ENCODE measurements around the gene MARK2. TPM values are rescaled to one million over a fixed set of nuclear protein-coding genes. Genes with fewer than 3 reads are reported as not detected.

Gene MARK2
- total RNA-seq, 1 experiment from 2014 or later, result 39.8 TPM

GRCh38 chr11:63831326-63831725 is 7.6 kb upstream of the MARK2 start:
- H4K20me1 ChIP-seq (ENCODE audit: insufficient read depth), result no peaks in the 10 kb centered on the region
- H3K27me3 ChIP-seq (ENCODE audit: insufficient read depth, low read length), result no peaks in the 10 kb centered on the region
- DNase-seq (ENCODE audit: low read depth, low spot score) (no peak), ATAC-seq (no peak)
- no TSS peak for BruUV-seq (replicated peaks)
- no peak overlapping the region for H3K27ac ChIP-seq (ENCODE audit: low read depth, low read length)
- H3K36me3 ChIP-seq (ENCODE audit: control insufficient read depth in 1 of 2, insufficient read depth in 2 of 2, low read length in 2 of 2), result peaks cover 0 to 2% of the 10 kb centered on the region in 2 experiments; a peak in 2 of 4 replicates
- no peak overlapping the region for H3K4me3 ChIP-seq (replicated peaks in 1 of 2; ENCODE audit: low read depth in 1 of 2, low read length in 2 of 2)
- peaks cover 9 to 19% of the 10 kb centered on the region in 2 experiments; a peak in 3 of 4 replicates for H3K4me1 ChIP-seq (ENCODE audit: control insufficient read depth in 1 of 2, insufficient read depth in 2 of 2, low read length in 2 of 2)
- CTCF ChIA-PET, result no interaction called here
- POLR2A ChIA-PET, result interaction anchor here (0.7 kb wide), 1 partner anchor 19 kb away, joined by 3 read pairs; no protein-coding TSS in a partner anchor
- no peaks in the 10 kb centered on the region for H3K79me2 ChIP-seq (ENCODE audit: insufficient read depth, low read length)
- H3K4me2 ChIP-seq (ENCODE audit: low read length), result no peak overlapping the region
- no peaks in the 10 kb centered on the region for H3K9me2 ChIP-seq (ENCODE audit: insufficient read depth)
- no peak overlapping the region for H2AFZ ChIP-seq (ENCODE audit: low read depth, low read length, poor library complexity, severe bottlenecking)
- intact Hi-C loops (cut with micrococcal nuclease), result loop anchor here (10.0 kb wide), 1 partner anchor 357 kb away; no protein-coding TSS in a partner anchor
- H3K9me3 ChIP-seq (ENCODE audit: control insufficient read depth in 1 of 2, insufficient read depth in 1 of 2, low read depth in 1 of 2, low read length in 2 of 2), result no peaks in the 10 kb centered on the region
- H3K9ac ChIP-seq (ENCODE audit: low read length), result no peak overlapping the region
- RAD21 ChIA-PET (ENCODE audit: low non-redundant PET in 1 of 2, low total read pairs in 2 of 2, uncharacterized antibody in 2 of 2, unreplicated experiment in 2 of 2), result no interaction called here
- no peak for TF ChIP-seq ZNF274 (IDR thresholded peaks at IDR 0.05; ENCODE audit: low read depth, low read length)
- TF ChIP-seq ZBTB33 (IDR thresholded peaks at IDR 0.05; ENCODE audit: extremely low read depth, insufficient replicate concordance, low read length), result no peak
- no peak for TF ChIP-seq SP1 (IDR thresholded peaks at IDR 0.05; ENCODE audit: low read depth)
- TF ChIP-seq EZH2 (IDR thresholded peaks at IDR 0.05), result no peak
- no peak for TF ChIP-seq POLR2A (IDR thresholded peaks at IDR 0.05; ENCODE audit: borderline replicate concordance, extremely low read depth, insufficient read depth, insufficient read length)
- TF ChIP-seq JUND (IDR thresholded peaks at IDR 0.05), result no peak

- H3K9me2 ChIP-seq (ENCODE audit: insufficient read depth), result no peaks in the 10 kb centered on the region
- no peaks in the 10 kb centered on the region for H4K20me1 ChIP-seq (ENCODE audit: insufficient read depth)
- DNase-seq (ENCODE audit: low read depth, low spot score) (no peak), ATAC-seq (no peak)
- no peak overlapping the region for H3K27ac ChIP-seq (ENCODE audit: low read depth, low read length)
- POLR2A ChIA-PET, result interaction anchor here (0.7 kb wide), 1 partner anchor 66 kb away, joined by 5 read pairs; no protein-coding TSS in a partner anchor
- RAD21 ChIA-PET (ENCODE audit: low non-redundant PET in 1 of 2, low total read pairs in 2 of 2, uncharacterized antibody in 2 of 2, unreplicated experiment in 2 of 2), result no interaction called here
- BruUV-seq (replicated peaks), result no TSS peak
- CTCF ChIA-PET, result interaction anchor here (0.7 kb wide), 1 partner anchor 10 kb away, joined by 3 read pairs; no protein-coding TSS in a partner anchor
- no peaks in the 10 kb centered on the region for H3K9me3 ChIP-seq (ENCODE audit: control insufficient read depth in 1 of 2, insufficient read depth in 1 of 2, low read depth in 1 of 2, low read length in 2 of 2)
- no peak overlapping the region for H2AFZ ChIP-seq (ENCODE audit: low read depth, low read length, poor library complexity, severe bottlenecking)
- TF ChIP-seq POLR2AphosphoS5 (IDR thresholded peaks at IDR 0.05; ENCODE audit: low read depth, low read length) (no peak), EGR1 (IDR thresholded peaks at IDR 0.05; ENCODE audit: low read depth) (no peak), CBX3 (IDR thresholded peaks at IDR 0.05; ENCODE audit: low read depth) (no peak), YY1 (IDR thresholded peaks at IDR 0.05; ENCODE audit: extremely low read depth, insufficient replicate concordance, low read depth, low read length) (no peak), ZFX (IDR thresholded peaks at IDR 0.05) (no peak), TCF7L2 (IDR thresholded peaks at IDR 0.05; ENCODE audit: borderline replicate concordance, extremely low read depth, insufficient read depth, insufficient read length) (no peak), SP1 (IDR thresholded peaks at IDR 0.05; ENCODE audit: low read depth) (no peak), JUND (IDR thresholded peaks at IDR 0.05) (no peak), EZH2 (IDR thresholded peaks at IDR 0.05) (no peak), ZNF274 (IDR thresholded peaks at IDR 0.05; ENCODE audit: low read depth, low read length) (no peak), FOSL1 (IDR thresholded peaks at IDR 0.05; ENCODE audit: low read depth) (no peak), RAD21 (IDR thresholded peaks at IDR 0.05; ENCODE audit: low read depth) (no peak), ELF1 (IDR thresholded peaks at IDR 0.05; ENCODE audit: borderline replicate concordance, low read depth) (no peak)
- H3K27me3 ChIP-seq (ENCODE audit: insufficient read depth, low read length), result no peaks in the 10 kb centered on the region
- no peaks in the 10 kb centered on the region for H3K79me2 ChIP-seq (ENCODE audit: insufficient read depth, low read length)
- H3K4me2 ChIP-seq (ENCODE audit: low read length), result no peak overlapping the region
- intact Hi-C loops (cut with micrococcal nuclease), result loop anchor here (10.0 kb wide), 1 partner anchor 358 kb away; no protein-coding TSS in a partner anchor
- H3K4me3 ChIP-seq (replicated peaks in 1 of 2; ENCODE audit: low read depth in 1 of 2, low read length in 2 of 2), result no peak overlapping the region
- peaks cover 9 to 24% of the 10 kb centered on the region in 2 experiments; a peak in 3 of 4 replicates for H3K4me1 ChIP-seq (ENCODE audit: control insufficient read depth in 1 of 2, insufficient read depth in 2 of 2, low read length in 2 of 2)
- no peak overlapping the region for H3K9ac ChIP-seq (ENCODE audit: low read length)
- peaks cover 0 to 2% of the 10 kb centered on the region in 2 experiments; a peak in 1 of 4 replicates for H3K36me3 ChIP-seq (ENCODE audit: control insufficient read depth in 1 of 2, insufficient read depth in 2 of 2, low read length in 2 of 2)
Measured at GRCh38 chr11:63832336-63832735, 6.6 kb upstream of the MARK2 start.
